Measurements from ENCODE around the gene CEP20.
A peak's percentile ranks its signal among the peaks of the same experiment; 100 is the strongest.

DNA sequence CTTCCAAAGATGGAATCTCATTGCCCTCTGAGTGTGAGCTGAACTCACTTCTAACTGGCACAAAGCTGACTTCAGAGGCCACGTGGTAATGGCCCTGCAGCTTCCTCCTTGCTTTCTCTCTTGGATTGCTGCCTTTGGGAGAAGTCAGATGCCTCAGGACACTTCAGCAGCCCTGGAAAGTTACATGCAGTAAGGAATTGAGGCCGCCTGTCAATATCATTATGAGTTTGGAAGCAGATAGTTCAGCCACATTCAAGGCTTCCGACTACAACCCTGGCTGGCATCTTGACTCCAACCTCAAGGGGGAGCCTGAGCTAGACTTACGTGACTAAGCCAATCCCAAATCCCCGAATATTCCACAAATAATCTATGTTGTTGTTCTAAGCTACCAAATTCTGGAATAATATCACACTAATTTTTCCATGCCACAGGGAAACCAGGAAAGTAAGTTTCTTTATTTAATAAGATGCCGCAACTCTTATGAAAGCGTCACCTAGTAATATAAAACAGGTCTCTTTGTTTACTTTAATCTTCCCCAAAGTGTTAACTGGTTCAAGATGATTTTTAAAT, 13.6 kb downstream of the CEP20 start:
- TF ChIP-seq CTCF (IDR thresholded peaks at IDR 0.05), result peak; percentile 56 to 74 (median 70)
- no peak for TF ChIP-seq POLR2A (IDR thresholded peaks at IDR 0.05)

Measured in adrenal gland (tissue), 5 donors.